ENCODE results near the gene TOMM34.

TOMM34 gene

DNA sequence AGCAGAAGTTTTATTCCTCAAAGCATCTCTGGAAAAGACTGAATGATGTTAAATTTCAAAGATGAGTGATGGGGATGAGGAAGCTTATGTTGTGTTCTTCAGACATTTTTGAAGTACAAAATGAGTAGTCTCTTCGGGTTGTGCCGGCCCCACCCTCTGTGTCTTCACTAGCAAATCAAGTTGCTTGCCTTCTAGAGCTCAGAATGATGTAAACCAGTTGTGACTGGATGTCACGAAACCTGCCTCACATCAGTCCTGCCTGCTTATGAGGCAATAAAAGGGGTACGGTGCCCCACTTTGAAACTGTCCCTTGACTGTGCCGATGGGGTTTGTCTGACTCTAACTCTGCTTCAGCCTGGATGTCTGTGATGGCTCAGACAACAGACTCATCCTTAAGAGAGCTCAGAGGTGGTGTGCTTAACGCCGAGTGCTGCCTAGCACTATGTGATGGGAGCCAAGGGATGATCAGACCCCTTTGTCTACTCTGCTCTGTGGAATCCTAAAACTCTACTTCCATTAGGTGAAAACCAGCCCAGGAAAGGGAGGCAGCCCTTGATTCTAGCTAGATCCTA, 19.0 kb downstream of the TOMM34 start:
- no peak overlapping the region for H3K4me3 ChIP-seq (ENCODE audit: low read length)
- DNase-seq (ENCODE audit: low read depth, low spot score), result no peak

- no peak for DNase-seq (ENCODE audit: low read depth, low spot score)
- H3K4me3 ChIP-seq (ENCODE audit: low read length), result no peak overlapping the region
These were observed 21.6 kb downstream of the TOMM34 start for GRCh38 chr20:44938637-44939036.

DNA sequence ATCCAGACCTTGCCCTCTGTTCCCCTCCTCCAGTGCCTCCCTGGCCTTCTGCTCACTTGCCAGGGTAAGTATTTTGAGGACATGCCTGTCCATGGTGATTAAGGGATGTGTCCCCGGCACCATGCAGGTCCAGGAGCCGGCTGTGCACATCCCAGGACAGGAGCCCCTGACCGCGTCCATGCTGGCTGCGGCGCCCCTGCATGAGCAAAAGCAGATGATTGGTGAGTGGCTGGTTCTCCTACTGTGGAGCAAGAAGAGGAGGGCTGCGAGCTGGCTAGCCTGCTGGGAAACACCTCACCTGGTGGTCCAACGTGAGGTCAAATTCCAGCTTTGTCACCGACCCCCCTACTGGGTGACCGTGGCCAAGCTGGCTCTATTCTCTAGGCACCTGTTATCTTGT, 23.7 kb downstream of the TOMM34 start:
- no peak for DNase-seq (ENCODE audit: low read depth, low spot score)
- no peak overlapping the region for H3K4me3 ChIP-seq (ENCODE audit: low read length)

DNA sequence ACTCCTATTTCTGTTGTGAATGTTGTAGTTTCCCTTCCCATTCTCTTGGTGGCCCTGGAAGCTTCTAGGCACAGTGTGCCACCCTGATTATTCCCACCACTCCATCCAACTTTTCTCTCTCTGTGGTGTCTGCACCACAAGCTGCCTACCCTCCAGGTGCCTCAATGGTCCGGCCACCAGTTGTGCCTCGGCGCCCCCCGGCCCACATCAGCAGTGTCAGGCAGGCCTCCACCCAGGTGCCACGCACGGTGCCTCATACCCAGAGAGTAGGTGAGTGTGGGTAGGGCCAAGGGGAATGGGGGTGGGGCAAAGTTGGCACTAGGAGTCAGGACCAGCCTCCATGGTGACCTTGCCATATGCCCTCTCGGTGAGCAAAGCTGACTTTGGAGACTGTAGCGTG, 27.3 kb downstream of the TOMM34 start:
- no peak for DNase-seq (ENCODE audit: low read depth, low spot score)

GRCh38 chr20:44931911-44932310, 28.3 kb downstream of the TOMM34 start:
- DNase-seq (ENCODE audit: low read depth, low spot score), result no peak
- no peak overlapping the region for H3K4me3 ChIP-seq (ENCODE audit: low read length)

More for the DNA sequence above, 27.3 kb downstream of the TOMM34 start:
- no peak overlapping the region for H3K4me3 ChIP-seq (ENCODE audit: low read length)

DNA sequence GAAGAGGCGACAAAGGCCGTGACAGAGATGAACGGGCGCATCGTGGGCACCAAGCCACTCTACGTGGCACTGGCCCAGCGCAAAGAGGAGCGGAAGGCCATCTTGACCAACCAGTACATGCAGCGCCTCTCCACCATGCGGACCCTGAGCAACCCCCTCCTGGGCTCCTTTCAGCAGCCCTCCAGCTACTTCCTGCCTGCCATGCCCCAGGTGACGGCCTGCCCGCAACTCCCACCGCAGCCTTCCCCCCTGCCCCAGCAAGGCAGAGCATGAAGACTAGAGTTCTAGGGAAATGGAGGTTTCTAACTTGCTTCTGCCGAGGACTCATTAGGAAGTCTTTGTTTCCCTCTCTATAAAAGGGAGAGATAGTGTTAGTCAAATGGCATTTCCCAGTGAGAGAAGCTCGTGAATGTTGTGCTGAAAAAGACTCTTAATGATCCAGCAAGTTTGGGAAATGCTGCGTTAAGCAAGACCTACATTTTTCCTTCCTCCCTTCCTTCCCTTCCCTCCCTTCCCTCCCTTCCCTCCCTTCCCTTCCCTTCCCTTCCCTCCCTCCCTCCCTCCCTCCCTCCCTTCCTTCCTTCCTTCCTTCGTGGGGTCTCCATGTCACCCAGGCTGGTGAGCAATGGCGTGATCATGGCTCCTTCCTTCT, 29.6 kb downstream of the TOMM34 start:
- DNase-seq (ENCODE audit: low read depth, low spot score), result no peak
- no peak overlapping the region for H3K4me3 ChIP-seq (ENCODE audit: low read length)

- no peak overlapping the region for H3K4me3 ChIP-seq (ENCODE audit: low read length)
- DNase-seq (ENCODE audit: low read depth, low spot score), result no peak
These were observed 31.6 kb downstream of the TOMM34 start for GRCh38 chr20:44928595-44928994.

GRCh38 chr20:44924541-44924940, 35.7 kb downstream of the TOMM34 start:
- no peak overlapping the region for H3K4me3 ChIP-seq (ENCODE audit: low read length)
- DNase-seq (ENCODE audit: low read depth, low spot score), result no peak

DNA sequence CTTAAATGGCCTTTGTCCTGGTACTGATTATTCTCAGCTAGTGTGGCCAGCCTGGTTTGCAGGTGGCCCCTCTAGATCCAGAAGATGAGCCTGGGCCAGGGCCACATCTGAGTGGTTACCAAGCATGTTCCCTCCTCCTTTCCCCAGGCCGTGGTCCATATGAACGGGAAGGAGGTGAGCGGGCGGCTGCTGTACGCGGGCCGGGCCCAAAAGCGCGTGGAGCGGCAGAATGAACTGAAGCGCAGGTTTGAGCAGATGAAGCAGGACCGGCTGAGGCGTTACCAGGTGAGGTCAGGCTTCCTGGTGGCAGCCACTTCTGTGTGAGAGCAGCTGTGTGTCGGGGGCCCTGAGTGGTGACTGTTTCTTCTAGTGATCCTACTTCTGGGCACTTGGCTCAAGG, 38.8 kb downstream of the TOMM34 start:
- no peak for DNase-seq (ENCODE audit: low read depth, low spot score)

GRCh38 chr20:44918761-44919160, 41.4 kb downstream of the TOMM34 start:
- DNase-seq (ENCODE audit: low read depth, low spot score), result no peak
- no peak overlapping the region for H3K4me3 ChIP-seq (ENCODE audit: low read length)

More for the DNA sequence above, 38.8 kb downstream of the TOMM34 start:
- no peak overlapping the region for H3K4me3 ChIP-seq (ENCODE audit: low read length)

DNA sequence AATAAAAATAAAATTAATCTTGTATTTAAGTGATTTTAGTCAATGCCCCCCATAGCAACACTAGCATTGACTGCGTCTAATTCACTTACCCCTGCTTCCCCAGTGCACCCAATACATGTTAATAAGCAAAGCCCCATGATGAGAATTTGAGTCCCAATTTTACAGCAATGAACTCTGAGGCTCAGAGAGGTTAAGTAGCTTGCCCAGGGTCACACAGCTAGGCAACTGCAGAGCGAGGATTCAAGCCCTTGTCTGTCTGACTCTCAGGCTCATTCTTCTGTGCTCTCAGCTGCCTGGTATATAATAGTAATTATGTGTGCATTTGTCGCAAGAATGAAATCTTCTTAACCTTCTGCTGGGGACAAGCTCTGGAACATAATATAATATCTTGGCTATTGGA, 41.9 kb downstream of the TOMM34 start:
- DNase-seq (ENCODE audit: low read depth, low spot score), result no peak
- H3K4me3 ChIP-seq (ENCODE audit: low read length), result no peak overlapping the region

DNA sequence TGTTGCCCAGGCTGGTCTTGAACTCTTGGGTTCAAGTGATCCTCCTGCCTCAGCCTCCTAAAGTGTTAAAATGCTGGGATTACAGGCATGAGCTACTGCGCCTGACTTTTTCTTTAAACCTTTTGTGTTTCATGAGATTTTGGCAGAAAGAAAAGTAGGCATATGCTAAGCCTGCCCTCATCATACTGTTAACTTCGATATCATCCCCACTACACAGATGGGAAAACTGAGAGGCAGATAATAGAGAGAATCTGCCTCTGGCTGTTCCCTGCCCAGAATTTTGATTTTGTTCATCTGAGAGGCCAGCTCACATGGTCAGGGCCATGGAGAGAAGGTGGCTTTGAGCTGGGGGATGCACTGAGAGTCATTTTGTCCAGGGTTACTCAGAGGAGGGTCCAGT, 42.8 kb downstream of the TOMM34 start:
- H3K4me3 ChIP-seq (ENCODE audit: low read length), result no peak overlapping the region
- no peak for DNase-seq (ENCODE audit: low read depth, low spot score)

GRCh38 chr20:44916586-44916985, 43.6 kb downstream of the TOMM34 start:
- H3K4me3 ChIP-seq (ENCODE audit: low read length), result no peak overlapping the region
- DNase-seq (ENCODE audit: low read depth, low spot score), result no peak

GRCh38 chr20:44914924-44915323, 45.3 kb downstream of the TOMM34 start:
- H3K4me3 ChIP-seq (ENCODE audit: low read length), result no peak overlapping the region
- peak; percentile 48 for DNase-seq (ENCODE audit: low read depth, low spot score)

- no peak overlapping the region for H3K4me3 ChIP-seq (ENCODE audit: low read length)
- no peak for DNase-seq (ENCODE audit: low read depth, low spot score)
These were observed 48.0 kb downstream of the TOMM34 start for GRCh38 chr20:44912189-44912588.

DNA sequence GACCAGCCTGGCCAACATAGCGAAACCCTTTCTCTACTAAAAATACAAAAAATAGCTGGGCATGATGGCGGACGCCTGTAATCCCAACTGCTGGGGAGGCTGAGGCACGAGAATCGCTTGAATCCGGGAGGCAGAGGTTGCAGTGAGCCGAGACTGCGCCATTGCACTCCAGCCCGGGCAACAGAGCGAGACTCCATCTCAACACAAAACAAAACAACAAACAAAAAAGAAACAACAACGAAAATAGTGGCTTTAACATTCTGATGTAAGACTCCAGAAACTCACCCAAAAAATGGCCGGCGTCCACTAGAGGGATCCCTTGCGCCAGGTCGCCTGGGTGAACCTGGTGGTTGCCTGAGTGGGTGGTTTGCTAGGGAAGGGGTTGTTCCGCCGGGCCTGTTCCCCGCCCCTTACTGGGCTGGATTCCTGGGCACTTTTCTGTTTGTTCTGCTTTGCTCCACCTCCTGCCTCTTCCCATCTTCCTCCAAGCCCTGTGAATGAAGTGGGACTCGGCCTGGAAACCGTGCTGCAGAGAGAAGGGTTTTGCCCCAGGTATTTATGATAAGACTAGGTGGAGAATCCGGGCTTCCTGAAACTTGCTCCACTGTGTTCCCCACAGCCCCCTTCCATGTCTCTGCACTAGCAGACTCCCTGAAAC, 48.8 kb downstream of the TOMM34 start:
- peak; percentile 26 for DNase-seq (ENCODE audit: low read depth, low spot score)
- no peak overlapping the region for H3K4me3 ChIP-seq (ENCODE audit: low read length)

- DNase-seq (ENCODE audit: low read depth, low spot score), result no peak
- H3K4me3 ChIP-seq (ENCODE audit: low read length), result peak overlapping the region; percentile 81
These were observed 49.4 kb downstream of the TOMM34 start for GRCh38 chr20:44910690-44911262.

GRCh38 chr20:44909872-44910689, 50.1 kb downstream of the TOMM34 start, which contains the start of gene PABPC1L:
Gene PABPC1L (plus strand): TSS chr20:44910060. CDS start chr20:44910144, 84 bp downstream.
- DNase-seq (ENCODE audit: low read depth, low spot score), result peak; percentile 54
- peak within 1 kb of the TSS; percentile 81 for H3K4me3 ChIP-seq (ENCODE audit: low read length)
